Endometrium (tissue), 2 donors: ENCODE measurements around the gene FAM193A.
"Not testable (repeated sequence)": the region's sequence is repeated elsewhere in the genome, so short reads cannot be mapped to it uniquely, and the experiment has no call there.

Experiments used
- FAIRE-seq: peaks from 2 replicates; lab custom pipeline; 2012; peaks lifted over from hg19 to GRCh38; lab: Jason Lieb, UNC
- donor health status: control.
- donor health status: control.

The FAM193A gene

DNA sequence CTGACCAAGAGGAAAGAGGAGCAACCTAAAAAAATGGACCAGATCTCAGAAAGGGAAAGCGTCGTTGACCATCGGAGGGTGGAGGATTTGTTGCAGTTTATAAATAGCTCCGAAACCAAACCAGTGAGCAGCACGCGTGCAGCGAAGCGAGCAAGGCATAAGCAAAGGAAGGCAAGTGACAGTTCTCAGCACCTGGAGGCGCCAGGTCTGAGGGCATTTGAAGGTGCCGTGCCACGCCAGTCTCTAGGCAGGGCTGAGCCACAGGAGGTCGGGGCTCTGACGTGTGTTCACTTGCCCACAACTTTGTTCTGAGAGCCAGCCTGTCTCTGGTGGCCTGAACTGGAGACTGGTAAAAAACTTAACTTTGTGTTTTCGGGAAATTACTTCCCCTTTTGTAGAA, 160.0 kb downstream of the FAM193A start:
- FAIRE-seq = no peak

DNA sequence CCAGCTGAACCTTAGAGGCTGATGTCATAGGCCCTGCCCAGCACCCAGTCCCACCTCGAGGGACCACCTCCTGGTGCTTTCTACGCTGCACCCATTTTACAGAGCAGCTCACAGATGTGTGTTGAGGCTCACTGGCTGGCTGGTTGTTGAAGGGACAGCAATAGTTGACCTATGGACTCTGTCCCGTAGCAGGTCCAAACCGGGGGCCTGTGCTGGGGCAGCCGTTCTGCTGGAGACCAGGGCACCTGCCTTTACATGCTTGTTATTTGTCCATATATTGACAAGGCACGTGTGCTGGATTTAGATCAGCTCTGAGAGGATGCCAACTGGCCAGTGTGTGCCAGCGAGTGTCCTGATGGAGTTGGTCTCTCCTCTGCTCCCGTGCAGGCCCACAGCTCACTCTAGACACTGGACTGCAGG, 161.6 kb downstream of the FAM193A start:
- FAIRE-seq = no peak

DNA sequence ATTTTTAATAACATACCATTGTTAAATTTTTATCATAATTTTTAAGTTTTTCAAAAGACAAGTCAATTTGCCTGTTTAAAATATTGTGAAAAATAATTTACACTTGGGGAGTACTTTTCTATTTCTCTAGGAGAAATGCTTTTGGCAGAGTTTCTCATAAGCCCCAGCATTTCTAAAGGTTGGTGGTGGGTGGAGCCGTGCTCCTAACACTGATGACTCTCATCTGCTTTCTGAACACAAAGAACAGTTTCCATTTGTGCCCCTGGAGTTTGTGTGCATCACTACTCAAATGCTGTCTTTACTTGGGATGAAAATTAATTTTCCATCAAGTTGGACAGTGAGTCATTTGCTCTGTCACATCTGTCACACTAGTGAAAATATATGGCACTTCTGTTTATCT, 162.1 kb downstream of the FAM193A start:
- FAIRE-seq = no peak

DNA sequence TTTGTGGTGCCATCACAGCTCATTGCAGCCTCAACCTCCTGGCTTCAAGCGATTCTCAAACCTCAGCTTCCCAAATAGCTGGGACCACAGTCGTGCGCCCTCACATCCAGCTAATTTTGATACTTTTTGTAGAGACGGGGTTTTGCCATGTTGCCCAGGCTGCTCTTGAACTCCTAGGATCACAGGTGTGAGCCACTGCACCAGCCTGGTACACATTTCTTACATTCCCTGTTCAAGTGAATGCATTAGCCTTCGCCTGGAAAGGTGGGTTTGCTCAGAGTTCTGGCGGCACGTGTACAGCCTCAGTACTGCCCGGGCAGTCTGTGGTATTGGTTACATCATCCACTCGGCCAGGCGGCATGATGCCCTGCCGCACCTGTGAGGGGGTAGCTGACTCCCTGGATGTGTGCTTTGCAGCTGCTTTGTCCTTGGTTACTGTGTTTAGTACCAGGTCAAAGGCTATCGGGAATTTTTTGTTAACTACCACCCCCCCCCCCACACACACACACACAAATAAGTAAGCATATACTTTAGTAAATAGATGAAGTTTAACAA, 162.6 kb downstream of the FAM193A start:
- no peak for FAIRE-seq

DNA sequence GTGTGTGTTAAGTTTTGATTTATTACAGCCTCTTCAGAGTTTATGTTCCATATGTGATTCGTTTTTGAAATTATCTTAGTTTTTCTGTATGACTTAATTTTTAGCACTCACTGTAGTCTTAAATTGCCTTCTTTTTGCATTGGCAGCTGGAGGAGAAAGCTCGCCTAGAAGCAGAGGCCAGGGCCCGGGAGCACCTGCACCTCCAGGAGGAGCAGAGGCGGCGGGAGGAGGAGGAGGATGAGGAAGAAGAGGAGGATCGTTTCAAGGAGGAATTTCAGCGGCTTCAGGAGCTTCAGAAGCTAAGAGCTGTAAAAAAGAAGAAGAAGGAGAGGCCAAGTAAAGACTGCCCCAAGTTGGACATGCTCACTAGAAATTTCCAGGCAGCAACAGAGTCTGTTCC, 163.1 kb downstream of the FAM193A start:
- no peak for FAIRE-seq

DNA sequence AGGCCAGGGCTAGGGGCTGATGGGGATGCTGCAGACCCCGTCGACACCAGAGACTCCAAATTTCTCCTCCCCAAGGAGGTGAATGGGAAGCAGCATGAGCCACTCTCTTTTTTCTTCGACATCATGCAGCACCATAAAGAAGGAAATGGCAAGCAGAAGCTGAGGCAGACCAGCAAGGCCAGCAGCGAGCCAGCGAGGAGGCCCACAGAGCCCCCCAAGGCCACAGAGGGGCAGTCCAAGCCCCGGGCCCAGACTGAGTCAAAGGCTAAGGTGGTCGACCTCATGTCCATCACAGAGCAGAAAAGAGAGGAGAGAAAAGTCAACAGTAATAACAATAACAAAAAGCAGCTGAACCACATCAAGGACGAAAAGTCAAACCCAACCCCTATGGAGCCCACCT, 163.6 kb downstream of the FAM193A start:
- no peak for FAIRE-seq

DNA sequence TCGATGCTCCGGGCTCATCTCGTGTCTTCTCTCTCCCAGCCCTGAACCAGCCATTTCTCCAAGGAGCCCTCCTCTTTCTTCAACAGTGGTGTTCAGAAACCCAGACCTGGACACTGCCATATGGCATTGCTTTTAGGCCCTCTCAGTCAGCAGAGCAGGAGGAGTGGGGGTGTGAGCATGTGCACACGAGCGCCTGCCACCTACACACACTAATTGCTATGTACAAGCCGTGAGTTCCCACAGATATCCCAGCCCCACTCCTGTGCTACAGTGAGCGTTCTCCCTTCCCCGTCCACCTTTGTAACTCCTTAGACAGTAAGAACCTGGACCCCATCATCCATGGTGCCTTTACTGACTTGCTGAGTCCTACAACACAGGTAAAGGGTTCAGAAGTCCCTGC, 165.9 kb downstream of the FAM193A start:
- FAIRE-seq = no peak

DNA sequence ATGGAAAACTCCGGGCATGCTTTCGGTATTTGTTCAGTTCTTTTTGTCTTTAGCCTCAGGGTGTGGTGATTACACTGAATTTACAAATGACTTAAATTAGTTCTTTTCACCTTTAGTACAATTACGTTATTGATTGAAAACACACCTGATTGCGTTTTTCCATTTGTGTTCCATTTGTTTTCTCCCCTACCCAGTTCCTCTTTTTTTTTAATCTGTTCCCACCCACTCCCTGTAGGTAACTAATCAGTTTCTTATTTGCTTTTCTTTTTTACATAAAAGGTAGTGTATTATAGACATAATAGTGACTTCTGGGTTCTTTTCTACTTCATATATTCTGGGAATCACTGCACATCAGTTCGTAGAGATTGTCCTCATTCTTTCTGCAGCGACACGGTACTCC, 166.3 kb downstream of the FAM193A start:
- FAIRE-seq = no peak

DNA sequence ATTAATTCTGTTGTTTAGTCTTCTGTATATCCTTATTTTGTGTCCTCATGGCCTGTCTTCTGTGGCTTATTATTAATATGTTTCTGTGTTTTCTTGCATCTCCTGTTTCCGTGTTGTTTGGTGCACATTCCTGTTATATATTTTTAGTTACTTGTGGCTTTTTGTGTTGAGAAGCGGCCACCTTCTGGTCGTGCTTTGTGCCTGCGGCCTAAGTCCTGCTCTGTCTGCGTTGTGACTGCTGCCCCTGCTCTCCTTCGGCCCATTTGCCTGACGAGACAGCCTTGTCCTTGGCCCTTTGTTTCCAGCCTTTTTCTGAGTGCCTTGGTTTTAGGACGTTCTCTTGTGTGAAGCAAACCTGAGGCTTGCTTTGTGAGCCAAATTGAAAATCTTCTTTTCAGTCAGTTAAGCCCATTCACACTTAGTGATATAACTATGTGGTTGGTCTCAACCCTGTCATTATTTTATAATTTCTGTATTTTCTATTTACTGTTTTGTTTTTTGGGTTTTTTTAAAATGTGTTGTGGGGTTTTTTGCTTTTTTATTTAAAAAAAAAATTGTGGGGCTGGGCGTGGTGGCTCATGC, 175.9 kb downstream of the FAM193A start:
- no peak for FAIRE-seq

DNA sequence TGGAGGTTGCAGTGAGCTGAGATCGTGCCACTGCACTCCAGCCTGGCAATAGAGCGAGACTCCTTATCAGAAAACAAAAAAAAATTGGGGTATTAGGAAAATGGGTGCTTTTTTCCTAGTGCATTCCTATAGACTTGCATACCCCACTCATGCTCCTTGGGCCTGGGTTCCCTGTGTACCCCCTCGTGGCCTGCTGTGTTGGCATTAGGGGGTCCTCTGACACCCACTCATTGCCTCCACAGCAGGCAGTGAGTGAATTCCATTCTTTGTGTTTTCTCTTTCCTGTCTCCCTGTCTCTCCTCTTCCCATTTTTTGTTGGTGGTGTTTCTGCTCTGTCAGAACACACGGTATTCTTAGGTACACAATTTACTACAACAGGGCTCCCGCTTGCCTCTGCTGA, 176.9 kb downstream of the FAM193A start:
- no peak for FAIRE-seq

DNA sequence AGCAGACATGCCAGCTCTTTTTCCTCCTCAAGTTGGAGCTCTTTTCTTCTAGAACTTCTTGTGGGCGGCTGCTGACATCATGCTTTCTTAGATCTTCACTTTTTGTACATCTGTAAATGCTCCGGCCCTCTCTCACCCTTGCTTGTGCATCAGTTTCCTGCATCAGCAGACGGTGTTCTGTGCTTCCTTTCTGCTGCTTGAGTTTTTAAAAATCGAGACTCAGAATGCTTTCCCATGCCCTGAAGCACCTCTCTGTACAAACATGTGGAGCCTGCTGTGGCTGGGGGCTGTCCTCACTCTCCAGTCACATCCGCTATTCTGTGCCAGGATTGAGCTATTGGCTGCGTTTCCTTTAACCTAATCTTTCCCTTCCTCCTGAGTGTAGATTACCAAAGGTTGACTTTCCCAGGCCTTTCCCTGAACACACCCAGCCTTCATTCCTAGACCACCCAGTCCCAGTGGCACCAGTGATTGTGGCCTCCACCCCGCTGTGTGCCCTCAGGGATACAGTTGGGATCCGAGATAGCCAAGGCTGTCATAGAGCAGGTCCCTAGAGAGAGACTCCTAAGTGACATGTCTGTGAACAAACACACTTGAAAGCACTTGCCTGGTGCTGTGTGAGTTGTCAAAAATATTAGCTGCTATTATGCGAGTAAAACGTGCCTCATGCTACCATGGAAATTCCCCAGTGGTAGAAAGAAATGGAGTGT, 177.8 kb downstream of the FAM193A start:
- FAIRE-seq = no peak

DNA sequence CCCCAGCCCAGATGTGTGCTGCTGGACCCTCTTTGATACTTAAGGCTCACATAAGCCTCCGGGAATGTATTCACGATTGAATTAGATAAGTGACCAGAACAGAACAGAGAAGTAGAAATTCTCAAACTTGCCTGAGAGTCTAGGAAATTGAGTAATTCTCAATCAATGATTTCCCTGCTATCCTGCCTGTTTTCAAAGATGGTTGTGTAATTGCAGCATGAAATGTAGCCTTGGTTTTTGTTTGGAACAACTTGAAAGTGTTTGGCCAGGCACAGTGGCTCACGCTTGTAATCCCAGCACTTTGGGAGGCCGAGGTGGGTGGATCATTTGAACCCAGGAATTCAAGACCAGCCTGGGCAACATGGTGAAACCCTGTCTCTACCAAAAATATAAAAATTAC, 178.5 kb downstream of the FAM193A start:
- no peak for FAIRE-seq

DNA sequence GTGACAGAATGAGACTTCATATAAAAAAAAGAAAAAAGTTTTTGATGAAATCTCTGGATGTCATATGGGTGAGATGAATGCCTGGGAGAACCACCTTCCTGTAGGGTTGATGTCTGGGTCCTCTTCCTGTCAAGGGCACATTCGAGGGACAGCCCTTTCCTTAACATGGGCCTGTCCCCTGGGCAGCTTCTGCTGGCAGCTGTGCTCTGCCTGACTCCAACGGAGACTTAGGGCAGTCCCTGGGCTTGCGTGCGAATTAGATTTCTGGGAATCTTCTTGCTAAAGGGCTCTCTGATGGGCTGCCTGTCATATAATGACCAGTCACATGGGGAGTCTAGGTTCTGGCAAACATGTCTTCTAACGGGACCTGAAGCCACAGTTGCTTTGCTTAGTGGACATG, 179.0 kb downstream of the FAM193A start:
- FAIRE-seq = no peak

DNA sequence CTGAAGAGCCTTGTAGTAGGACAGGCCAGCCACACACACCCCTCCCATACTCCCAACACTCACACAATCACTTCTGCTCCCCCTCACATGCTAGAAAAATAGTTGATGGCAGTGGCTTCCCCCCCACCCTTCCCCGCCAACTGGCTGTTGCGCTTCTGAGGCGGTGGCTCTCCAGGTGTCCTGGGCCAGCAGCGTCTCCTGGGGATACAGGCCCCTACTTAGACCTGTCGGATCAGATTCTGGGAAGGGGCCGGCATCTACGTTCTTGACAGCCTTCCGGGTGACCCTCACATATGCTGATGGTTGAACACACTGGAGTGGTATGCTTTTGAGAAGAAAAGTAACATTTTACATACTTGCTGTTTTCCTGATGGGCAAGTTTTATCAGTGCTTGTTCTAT, 179.8 kb downstream of the FAM193A start:
- no peak for FAIRE-seq

DNA sequence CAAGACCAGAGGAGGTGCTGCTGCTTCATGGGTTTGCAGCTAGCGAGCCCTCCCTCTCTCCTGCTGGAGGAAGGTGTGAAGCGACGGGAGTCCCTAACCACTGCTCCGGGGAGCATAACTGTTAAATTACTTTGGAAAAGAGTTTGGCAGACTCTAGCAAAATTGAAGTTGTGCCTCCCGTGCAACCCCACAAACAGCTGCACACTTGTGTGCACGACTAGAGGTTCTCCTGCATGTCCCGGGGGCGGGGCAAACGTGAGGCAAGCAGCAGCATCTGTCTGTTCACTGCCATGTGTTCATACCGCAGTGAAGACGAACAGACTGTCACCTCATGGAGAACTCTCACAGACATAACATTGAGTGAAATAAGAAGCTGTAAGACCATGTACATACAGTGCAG, 185.1 kb downstream of the FAM193A start:
- FAIRE-seq = no peak

DNA sequence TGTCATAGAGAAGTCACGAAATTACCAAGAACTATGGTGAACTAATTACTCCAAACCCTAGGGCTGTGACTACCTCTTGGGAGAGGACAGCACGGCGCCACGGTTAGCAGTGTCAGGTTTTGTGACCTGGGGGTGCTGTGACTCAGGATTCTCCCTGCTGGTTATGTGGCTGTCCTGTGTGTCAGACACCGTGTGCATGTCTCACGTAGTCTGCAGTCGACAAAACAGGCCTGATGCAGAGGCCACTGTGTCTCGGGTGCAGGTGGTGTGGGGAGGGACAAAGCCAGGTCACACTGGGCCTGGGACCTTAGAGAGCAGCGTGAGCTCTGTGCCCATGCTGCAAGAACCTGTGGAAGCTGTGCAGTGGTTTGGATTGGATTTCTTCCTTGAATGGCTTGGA, 185.6 kb downstream of the FAM193A start:
- FAIRE-seq = no peak

DNA sequence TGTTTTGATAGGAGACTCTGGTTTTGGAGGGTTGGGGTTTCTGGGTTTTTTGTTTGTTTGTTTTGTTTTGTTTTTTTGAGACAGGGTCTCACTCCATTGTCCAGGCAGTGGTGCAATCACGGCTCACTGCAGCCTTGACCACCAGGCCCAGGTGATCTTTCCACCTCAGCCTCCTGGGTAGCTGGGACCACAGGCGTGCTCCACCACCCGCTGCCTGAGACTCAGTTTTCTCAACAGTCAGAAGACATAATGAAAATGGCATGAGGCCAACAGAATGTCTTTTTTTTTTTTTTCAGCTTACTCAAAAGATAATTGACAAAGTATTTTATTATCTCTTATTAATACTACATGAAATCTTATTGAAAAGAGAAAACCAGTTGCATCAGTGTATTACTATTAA, 187.3 kb downstream of the FAM193A start:
- FAIRE-seq = no peak

DNA sequence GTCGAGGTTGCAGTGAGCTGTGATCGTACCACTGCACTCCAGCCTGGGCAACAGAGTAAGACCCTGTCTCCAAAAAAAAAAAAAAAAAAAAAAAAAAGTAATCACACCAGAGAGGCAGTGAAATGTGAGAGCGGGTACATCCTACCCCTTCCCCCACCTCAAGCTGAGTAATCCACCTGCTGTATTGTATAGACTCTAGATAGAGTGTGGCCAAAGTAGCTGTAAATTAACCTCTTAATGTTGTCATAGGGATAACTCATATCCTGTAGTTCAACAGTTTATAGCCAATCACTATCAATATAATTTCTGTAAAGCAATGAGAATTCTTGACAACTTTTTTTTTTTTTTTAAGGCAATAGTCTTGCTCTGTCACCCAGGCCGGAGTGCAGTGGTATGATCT, 188.9 kb downstream of the FAM193A start:
- no peak for FAIRE-seq

DNA sequence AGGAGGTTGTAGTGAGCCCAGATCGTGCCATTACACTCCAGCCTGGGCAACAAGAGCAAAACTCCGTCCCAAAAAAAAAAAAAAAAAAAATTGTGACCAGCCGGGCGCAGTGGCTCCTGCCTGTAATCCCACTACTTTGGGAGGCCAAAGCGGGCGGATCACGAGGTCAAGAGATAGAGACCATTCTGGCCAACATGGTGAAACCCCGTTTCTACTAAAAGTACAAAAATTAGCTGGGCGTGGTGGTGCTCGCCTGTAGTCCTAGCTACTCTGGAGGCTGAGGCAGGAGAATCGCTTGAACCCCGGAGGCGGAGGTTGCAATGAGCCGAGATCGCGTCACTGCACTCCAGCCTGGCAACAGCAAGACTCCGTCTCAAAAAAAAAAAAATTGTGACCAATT, 190.4 kb downstream of the FAM193A start:
- FAIRE-seq = not testable (repeated sequence)

DNA sequence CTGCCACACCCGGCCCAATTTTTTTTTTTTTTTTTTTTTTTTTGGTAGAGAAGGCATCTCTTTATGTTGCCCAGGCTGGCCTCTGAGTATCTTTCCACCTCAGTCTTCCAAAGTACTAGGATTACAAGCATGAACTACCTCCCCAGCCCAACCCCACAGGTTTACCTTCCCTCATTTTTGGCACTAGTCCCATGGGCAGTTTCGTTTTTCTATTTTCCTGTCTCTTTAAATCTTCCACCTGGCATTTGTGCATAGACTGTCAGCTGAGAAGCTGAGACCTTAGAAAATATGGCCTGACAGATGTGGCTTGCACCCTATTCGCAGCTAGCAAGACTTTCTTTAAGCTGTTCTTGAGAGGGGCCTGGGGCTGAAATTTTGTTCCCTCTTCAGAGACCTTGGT, 191.8 kb downstream of the FAM193A start:
- FAIRE-seq = no peak

DNA sequence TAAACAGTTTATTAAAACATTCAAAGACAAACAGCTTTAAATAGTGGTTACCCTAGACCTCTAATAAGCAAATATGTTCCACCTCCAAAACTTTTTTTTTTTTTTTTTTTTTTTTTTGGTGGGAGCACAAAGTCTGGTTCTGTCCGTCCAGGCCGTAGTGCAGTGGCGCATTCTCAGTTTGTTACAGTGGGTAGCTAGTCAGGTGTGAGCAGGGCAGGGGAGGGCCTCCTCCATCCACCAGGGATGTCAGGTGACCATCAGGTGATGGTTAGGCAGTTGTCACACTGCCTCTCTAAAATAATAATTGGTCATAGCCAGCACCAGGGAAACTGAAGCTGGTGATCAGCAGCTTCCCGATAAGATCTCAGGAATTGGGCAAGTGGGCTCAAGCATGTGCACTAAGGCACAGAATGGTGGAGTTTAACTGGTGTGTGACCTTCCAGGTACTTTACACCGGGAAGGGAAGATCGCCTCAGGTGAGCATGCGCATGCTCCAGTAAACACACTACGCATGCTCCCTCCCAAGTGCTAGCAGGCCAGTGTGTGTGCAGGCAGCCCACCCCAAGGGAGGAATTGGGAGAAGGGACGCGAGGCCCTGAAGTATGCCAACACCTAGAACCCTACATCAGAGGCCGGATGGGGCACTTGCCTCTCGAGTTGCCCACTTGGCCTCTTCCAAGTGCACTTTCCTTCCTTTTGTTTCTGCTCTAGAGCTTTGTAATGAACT, 192.5 kb downstream of the FAM193A start:
- FAIRE-seq = no peak

DNA sequence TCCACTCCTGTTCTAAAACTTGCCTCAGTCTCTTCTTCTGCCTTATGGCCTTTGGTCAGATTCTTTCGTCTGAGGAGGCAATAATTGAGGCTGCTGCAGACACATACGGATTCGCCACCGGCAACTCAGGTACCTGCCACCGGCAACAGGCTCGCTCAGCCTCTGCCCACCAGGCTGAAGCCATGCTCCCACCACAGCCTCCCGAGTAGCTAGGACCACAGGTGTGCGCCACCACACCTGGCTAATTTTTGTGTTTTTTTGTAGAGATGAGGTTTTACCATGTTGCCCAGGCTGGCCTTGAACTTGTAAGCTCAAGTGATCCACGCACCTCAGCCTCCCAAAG, 193.1 kb downstream of the FAM193A start:
- no peak for FAIRE-seq

DNA sequence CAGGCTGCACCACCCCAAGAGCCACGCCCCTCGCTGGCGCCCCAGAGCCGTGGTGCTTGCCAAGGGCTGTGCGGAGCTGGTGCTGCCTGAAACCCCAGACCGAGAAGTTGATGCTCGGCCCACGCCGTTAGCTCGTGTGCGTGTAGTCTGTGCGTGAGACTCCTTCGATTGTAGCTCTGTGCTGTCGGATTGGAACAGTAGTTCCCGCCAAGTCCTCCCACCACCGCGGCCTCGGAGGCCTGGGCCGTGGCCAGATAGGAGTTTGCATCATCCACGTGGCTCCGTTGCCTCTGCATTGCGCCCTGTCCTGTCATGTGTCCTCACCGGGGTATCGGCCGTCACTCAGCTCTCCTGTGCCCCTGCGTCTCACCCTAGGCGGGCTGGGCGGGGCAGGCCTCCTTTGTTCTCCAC, 195.5 kb downstream of the FAM193A start:
- no peak for FAIRE-seq

DNA sequence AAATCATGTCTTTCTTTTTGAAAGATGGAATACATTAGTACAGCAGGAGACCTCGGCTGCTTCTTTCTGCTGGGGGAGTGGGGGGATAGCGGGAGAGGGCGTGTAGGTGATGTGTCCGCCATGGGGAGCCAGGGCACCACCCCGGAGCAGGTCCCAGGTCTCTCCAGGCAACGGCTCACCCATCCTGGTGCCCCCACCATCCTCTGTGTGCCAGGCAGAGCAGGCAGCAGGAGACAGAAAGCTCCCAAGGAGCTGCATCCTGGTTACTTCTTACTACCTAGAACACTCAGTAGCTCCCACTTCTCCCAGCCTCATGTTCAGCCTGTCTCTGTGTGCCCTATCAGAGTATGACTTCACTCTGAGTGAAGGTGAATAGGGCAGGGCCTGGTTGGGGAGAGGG, 196.1 kb downstream of the FAM193A start:
- FAIRE-seq = no peak
